ENCODE measurements around the gene TRAPPC2L. TPM values are rescaled to one million over a fixed set of nuclear protein-coding genes. Genes with fewer than 3 reads are reported as not detected.

Gene TRAPPC2L
- total RNA-seq, 2 donors from 2014 or later: 32.0 to 35.2 TPM

DNA sequence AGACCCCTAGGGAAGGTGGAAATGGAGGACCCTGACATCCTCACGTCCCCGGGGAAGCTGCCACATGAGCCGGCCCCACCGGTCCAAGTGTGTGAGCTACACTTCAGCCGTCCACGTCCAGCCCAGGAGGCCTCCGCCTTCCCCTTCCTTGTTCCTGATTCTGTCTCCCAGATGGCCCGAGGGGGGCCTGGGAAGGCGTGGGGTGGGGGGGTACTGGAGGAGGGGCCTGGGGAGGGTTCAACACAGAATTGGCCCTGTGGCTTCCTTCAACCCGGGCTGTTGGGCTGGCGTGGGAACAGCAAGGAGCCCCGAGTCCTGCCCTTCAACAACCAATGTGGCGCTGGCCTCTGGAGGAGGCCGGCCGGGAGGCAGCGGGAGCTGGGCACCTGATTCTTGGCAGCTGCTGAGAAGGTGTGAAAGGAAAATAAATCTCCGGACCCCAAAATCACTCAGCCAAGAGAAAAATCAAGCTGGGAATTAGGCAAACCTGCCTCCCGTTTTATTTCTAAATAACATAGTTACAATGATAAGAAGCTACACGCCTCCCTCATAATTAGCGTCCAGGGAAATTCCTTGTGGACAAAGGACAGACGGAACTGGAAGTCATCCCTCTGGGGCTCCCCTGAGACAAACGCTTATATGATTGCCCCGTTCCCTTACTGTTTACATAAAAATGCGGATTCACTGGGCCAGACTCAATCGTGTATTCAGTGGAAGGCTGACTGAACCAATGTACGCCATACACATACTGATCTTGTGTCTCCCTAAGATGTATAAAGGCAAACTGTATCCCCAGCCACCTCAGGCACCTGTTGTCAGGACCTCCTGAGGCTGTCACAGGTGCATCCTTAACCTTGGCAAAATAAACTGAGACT is 43.4 kb upstream of the TRAPPC2L start:
- Mint-ChIP-seq H3K36me3 (ENCODE audit: insufficient read depth in 2 of 2) (peaks cover 0 to 2% of the 10 kb centered on the region in 2 donors), H3K27me3 (ENCODE audit: low read depth) (no peaks in the 10 kb centered on the region), H3K9me3 (no peaks in the 10 kb centered on the region), H3K4me1 (ENCODE audit: low read depth) (peaks cover 28% of the 10 kb centered on the region), H3K27ac (no peak overlapping the region), H3K4me3 (peak overlapping the region; percentile 90 to 97)
- no peak for ATAC-seq (replicated peaks in 1 of 2)
- DNase-seq: no peak

- H3K4me1 Mint-ChIP-seq (ENCODE audit: low read depth): peaks cover 23% of the 10 kb centered on the region
- H3K27me3 Mint-ChIP-seq (ENCODE audit: low read depth): no peaks in the 10 kb centered on the region
- no peaks in the 10 kb centered on the region for H3K9me3 Mint-ChIP-seq
- H3K4me3 Mint-ChIP-seq: peak overlapping the region; percentile 7 to 25
- H3K27ac Mint-ChIP-seq: no peak overlapping the region
- no peak for DNase-seq
- no peak for ATAC-seq (replicated peaks in 1 of 2)
- H3K36me3 Mint-ChIP-seq (ENCODE audit: insufficient read depth in 2 of 2): peaks cover 0 to 2% of the 10 kb centered on the region in 2 donors
Measured at GRCh38 chr16:88814144-88814502, 42.8 kb upstream of the TRAPPC2L start.

DNA sequence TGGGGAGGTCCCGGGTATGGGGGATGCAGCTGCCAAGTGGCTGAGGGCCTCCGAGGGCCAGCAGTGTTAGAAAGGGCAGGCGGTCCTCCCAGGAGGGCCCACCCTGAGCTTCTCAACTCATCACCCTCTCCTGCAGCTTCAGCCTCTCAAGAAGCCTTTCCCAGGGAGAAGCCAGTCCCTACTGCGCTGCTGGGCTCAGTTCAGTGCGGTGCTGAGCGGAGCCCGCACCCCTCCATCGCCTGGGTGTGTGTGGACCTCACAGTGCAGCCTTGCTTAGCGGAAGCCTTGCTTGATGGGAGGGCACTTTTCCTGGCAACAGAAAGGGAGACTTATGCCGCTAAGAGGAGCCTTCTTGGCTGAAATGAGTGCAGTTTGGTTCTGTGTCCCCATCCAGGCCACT is 41.7 kb upstream of the TRAPPC2L start:
- no peak overlapping the region for H3K4me3 Mint-ChIP-seq
- peaks cover 14% of the 10 kb centered on the region for H3K4me1 Mint-ChIP-seq (ENCODE audit: low read depth)
- ATAC-seq (replicated peaks in 1 of 2) (no peak), DNase-seq (no peak)
- no peaks in the 10 kb centered on the region for H3K27me3 Mint-ChIP-seq (ENCODE audit: low read depth)
- H3K9me3 Mint-ChIP-seq: no peaks in the 10 kb centered on the region
- H3K36me3 Mint-ChIP-seq (ENCODE audit: insufficient read depth in 2 of 2): no peaks in the 10 kb centered on the region
- H3K27ac Mint-ChIP-seq: no peak overlapping the region

GRCh38 chr16:88815901-88816589 is 40.9 kb upstream of the TRAPPC2L start:
- Mint-ChIP-seq H3K4me1 (ENCODE audit: low read depth) (peaks cover 6% of the 10 kb centered on the region), H3K4me3 (no peak overlapping the region), H3K27me3 (ENCODE audit: low read depth) (no peaks in the 10 kb centered on the region), H3K27ac (no peak overlapping the region), H3K9me3 (no peaks in the 10 kb centered on the region), H3K36me3 (ENCODE audit: insufficient read depth in 2 of 2) (no peaks in the 10 kb centered on the region)
- ATAC-seq (replicated peaks in 1 of 2): peak; percentile 11 to 18
- DNase-seq: peak; percentile 72 to 73

DNA sequence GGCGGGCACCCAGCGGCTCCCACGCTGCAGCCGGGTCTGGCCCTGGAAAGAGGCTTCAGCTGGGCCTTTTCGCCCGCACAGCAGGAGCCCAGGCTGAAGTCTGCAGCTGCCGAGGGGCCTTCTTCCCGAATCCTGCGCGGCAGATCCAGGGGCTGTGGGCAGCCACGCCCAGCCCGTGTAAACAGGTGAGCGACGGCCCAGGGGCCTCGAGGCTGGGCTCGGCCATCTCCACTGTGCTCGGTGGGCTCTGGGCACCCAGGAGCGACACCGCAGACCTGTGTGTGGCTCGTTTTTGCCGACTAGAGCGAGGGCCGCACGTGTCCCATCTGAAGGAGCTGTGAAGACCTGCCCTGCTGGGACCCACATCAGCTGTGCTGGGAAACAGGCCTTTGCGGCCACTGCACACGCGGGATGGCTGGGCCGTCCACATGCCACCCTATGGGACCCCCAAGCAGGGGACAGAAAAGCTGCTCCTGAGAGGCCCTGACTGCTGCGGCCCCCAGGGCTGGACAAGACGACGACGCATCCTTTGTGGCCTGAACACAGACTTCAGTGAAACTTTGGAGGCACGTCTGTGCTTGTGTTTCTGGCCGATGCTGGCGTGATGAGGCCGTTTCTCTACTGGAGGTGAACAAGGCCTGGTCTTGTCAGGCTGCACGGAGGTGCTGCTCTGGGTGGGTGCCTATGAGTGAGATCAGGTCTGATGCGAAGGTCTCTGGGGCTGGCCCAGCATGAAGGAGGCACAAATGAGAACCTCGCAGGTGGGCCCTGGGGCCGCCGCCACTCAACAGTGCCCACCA is 40.0 kb upstream of the TRAPPC2L start:
- Mint-ChIP-seq H3K4me1 (ENCODE audit: low read depth) (peaks cover 6% of the 10 kb centered on the region), H3K4me3 (no peak overlapping the region), H3K27me3 (ENCODE audit: low read depth) (no peaks in the 10 kb centered on the region), H3K36me3 (ENCODE audit: insufficient read depth in 2 of 2) (no peaks in the 10 kb centered on the region), H3K9me3 (no peaks in the 10 kb centered on the region), H3K27ac (no peak overlapping the region)
- DNase-seq (no peak), ATAC-seq (replicated peaks in 1 of 2) (no peak)

DNA sequence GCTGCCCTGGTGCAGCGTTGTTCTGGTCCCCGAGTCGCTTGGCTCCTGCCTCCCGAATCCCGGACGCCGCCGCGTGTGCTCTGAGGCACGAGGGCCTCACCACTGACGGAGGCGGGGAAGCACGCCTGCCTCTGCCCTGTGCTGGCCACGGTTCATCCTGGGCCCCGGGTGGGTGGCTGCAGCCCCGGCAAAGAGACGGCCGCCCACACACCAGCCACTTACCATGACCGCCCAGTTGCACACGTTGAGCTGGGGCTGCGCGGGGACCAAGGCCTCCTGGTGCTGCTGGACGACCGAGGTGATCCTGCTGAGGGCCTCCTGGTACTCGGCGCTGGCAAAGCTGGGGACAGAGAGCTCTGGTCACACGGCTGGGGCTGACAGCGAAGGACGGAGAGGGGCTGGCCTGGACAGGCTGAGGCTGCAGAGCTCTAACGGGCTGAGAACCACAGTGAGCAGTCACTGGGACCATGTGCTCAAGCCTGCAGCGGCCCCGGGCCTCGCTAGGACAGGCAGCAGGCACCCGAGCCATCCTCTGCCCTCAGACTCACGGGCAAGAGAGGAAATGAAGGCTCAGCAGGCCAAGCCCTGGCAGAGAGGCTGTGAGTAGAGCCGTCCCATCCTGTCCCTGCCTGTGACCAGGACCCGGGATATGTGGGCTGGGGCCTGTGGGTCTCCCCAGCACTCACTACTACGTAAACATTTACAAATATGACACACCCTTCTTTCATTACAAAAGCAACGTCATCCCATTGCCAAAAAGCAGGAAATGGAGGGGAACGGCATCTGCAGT is 38.9 kb upstream of the TRAPPC2L start:
- Mint-ChIP-seq H3K36me3 (ENCODE audit: insufficient read depth in 2 of 2) (no peaks in the 10 kb centered on the region), H3K9me3 (no peaks in the 10 kb centered on the region)
- ATAC-seq (replicated peaks in 1 of 2): no peak

DNA sequence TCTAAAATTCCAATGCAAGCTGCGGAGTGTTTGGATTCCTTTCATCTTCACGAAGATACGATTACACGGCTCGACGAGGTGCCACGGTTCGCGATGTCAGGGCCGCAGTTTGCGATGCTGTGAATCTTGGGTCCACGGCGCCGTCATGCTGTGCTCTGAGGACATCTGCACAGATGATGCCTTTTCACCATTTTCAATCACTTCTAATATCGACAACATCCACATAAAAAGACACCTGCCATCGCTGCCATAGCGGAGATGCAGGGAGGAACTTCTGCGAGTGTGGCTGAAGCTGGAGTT is 38.4 kb upstream of the TRAPPC2L start:
- ATAC-seq (replicated peaks in 1 of 2) (no peak), DNase-seq (no peak)
- Mint-ChIP-seq H3K4me1 (ENCODE audit: low read depth) (no peaks in the 10 kb centered on the region), H3K9me3 (no peaks in the 10 kb centered on the region), H3K27ac (no peak overlapping the region), H3K4me3 (no peak overlapping the region), H3K27me3 (ENCODE audit: low read depth) (no peaks in the 10 kb centered on the region), H3K36me3 (ENCODE audit: insufficient read depth in 2 of 2) (no peaks in the 10 kb centered on the region)

More for the DNA sequence above, 38.9 kb upstream of the TRAPPC2L start:
- Mint-ChIP-seq H3K4me3 (no peak overlapping the region), H3K27me3 (ENCODE audit: low read depth) (no peaks in the 10 kb centered on the region), H3K27ac (no peak overlapping the region), H3K4me1 (ENCODE audit: low read depth) (peaks cover under 1% of the 10 kb centered on the region)
- DNase-seq: no peak

DNA sequence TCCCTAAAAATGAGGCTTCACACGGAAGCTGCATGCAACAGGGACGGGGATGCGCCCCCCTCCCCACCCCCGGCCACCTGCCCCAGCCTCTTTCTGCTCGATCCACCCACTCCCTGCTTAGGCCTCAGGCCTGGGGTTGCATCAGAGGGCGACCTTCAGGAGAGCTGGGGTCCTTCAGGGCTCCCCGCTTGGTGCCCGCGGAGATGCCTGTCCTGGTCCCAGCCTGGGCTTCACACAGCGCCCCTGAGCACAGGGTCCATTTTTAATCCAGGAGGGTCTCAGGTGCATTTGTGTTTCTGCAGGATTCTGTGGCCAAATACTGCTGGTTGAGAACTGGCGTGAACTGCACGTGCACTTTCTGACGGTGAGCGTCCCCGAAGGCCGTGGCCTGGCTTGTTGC is 37.8 kb upstream of the TRAPPC2L start:
- DNase-seq (no peak), ATAC-seq (replicated peaks in 1 of 2) (no peak)
- Mint-ChIP-seq H3K9me3 (no peaks in the 10 kb centered on the region), H3K27me3 (ENCODE audit: low read depth) (no peaks in the 10 kb centered on the region), H3K27ac (peak overlapping the region; percentile 68), H3K4me1 (ENCODE audit: low read depth) (no peaks in the 10 kb centered on the region), H3K4me3 (no peak overlapping the region), H3K36me3 (ENCODE audit: insufficient read depth in 2 of 2) (no peaks in the 10 kb centered on the region)

DNA sequence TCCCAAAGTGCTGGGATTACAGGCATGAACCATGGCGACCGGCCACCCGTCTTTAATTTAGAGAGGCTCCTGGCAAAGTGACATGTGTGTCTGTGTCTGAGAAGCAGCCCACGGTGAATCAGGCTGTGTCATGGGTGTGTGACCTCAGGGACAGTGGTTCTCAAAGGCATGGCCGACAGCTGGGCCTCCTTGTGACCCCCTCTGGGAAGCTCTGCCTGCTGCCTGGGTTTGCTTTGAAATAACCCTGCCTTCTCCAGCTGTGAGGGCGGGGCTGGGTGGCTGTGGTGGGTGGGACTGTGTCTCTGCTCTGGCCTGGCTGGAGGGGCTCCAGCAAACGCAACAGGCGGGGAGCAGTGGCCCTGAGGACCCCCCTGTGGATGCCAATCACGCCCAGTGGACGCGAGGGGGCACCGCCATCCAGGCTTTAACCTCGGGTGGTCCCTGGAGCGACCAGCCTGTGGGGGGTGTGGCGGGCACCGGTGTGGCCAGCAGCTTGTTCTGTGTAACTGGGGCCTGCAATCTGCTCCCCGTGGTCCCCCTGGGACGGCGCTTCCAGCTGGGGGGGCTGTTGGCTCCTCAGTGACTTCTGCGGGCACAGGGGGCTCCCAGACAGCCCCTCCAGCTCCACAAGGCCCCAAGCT is 36.4 kb upstream of the TRAPPC2L start:
- DNase-seq: no peak
- no peaks in the 10 kb centered on the region for H3K9me3 Mint-ChIP-seq
- H3K27me3 Mint-ChIP-seq (ENCODE audit: low read depth): no peaks in the 10 kb centered on the region
- no peak overlapping the region for H3K4me3 Mint-ChIP-seq
- ATAC-seq (replicated peaks in 1 of 2): no peak
- no peaks in the 10 kb centered on the region for H3K36me3 Mint-ChIP-seq (ENCODE audit: insufficient read depth in 2 of 2)
- H3K27ac Mint-ChIP-seq: no peak overlapping the region
- H3K4me1 Mint-ChIP-seq (ENCODE audit: low read depth): no peaks in the 10 kb centered on the region

DNA sequence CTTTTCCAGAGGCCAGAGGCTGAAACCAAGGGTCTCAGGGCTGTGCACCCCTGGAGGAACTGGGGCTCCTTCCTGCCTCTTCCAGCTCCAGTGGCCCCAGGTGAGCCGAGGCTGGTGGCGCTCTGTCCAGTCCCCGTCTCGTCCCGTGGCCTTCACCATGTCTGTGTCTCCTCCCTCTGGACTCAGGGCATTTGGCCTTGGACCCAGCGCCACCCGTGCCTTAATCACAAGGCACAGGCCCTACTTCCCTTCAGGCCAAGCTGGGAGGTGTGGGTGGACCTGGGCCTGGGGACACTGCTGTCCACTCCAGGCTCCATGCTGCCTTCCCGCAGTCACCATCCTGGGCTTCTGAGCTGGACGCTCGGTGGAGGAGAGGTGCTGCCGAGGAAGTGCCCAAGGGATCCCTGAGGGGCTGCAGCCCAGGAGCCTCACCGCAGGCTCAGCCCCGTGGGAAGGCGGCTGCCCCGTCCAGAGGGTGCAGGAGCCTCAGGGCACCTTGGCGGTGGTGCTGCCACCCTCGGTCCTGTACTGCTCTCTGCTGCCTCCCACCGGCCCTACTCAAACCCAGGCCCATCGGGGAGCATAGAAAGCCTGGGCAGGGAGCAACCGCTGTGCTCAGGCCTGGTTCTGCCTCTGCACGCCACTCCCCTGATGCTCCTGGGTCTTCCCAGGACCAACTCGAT is 35.6 kb upstream of the TRAPPC2L start:
- Mint-ChIP-seq H3K4me3 (no peak overlapping the region), H3K36me3 (ENCODE audit: insufficient read depth in 2 of 2) (no peaks in the 10 kb centered on the region), H3K27ac (no peak overlapping the region), H3K27me3 (ENCODE audit: low read depth) (no peaks in the 10 kb centered on the region), H3K4me1 (ENCODE audit: low read depth) (no peaks in the 10 kb centered on the region), H3K9me3 (no peaks in the 10 kb centered on the region)
- ATAC-seq (replicated peaks in 1 of 2) (no peak), DNase-seq (no peak)

DNA sequence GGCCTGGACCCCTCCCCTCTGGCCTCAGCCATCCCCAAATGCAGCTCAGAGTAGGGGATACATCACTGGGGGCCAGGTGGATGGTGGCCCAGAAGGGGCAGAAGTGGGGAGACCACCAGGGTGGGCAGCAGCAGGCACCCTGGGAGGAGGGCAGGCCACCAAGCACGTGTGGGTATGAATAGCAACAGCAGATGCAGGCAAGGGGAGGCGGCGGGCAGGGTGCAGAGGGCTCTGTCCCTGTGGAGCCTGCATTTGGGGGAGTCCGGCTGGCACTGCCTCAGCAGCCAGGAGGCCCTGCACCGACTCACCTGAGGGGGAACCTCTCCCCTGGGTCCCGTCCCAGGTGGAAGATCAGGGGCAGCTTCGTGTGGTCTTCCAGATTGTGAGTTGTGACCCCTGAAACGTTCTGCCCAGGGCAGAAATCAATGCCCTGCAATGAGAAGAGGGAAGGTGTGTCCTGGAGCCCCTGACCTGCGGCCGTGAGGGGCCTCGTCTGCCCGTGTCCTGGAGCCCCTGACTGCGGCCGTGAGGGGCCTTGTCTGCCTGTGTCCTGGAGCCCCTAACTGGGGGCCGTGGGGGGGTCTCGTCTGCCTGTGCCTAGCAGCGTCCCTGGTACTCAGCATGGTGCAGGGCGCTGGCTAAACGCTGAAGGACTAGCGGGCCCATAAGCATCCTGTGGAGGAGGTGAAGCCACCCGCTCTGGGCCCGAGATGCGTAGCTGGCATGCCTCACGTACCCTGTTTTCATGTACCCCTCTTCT is 34.5 kb upstream of the TRAPPC2L start:
- Mint-ChIP-seq H3K27me3 (ENCODE audit: low read depth) (no peaks in the 10 kb centered on the region), H3K4me1 (ENCODE audit: low read depth) (no peaks in the 10 kb centered on the region), H3K27ac (no peak overlapping the region), H3K4me3 (no peak overlapping the region), H3K36me3 (ENCODE audit: insufficient read depth in 2 of 2) (no peaks in the 10 kb centered on the region), H3K9me3 (no peaks in the 10 kb centered on the region)
- no peak for ATAC-seq (replicated peaks in 1 of 2)
- no peak for DNase-seq

All from activated T-cell treated with anti-CD3 and anti-CD28 coated beads, Interleukin-2, amount 50 U/mL, for 72 hours (primary cell).